ENCODE results near the gene INPP5A.
"Not testable (repeated sequence)": the region's sequence is repeated elsewhere in the genome, so short reads cannot be mapped to it uniquely, and the experiment has no call there.

The INPP5A gene

GRCh38 chr10:132548869-132549268 is 11.3 kb downstream of the INPP5A start:
- no peak for DNase-seq (ENCODE audit: low read depth)

DNA sequence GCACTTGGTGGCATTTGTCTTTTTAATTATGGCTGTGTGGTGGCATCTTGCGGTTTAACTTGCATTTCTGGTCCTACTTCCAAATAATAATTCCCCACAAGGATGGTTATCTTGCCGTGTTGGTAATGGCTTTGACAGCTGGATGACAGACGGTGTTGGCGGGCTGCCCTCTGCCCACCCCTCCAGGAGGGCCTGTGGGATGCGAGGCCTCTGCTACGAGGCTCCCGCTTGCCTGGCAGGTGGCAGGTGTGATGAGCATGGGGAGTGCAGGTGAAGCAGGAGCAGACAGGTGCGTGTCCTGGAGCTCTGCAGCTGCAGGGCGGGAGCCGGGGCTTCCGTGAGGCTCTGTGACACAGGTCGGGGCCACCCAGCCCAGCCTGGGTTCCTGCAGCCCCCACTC is 11.8 kb downstream of the INPP5A start:
- no peak for DNase-seq (ENCODE audit: low read depth)

GRCh38 chr10:132550366-132551092 is 12.9 kb downstream of the INPP5A start:
- DNase-seq (ENCODE audit: low read depth) = no peak

DNA sequence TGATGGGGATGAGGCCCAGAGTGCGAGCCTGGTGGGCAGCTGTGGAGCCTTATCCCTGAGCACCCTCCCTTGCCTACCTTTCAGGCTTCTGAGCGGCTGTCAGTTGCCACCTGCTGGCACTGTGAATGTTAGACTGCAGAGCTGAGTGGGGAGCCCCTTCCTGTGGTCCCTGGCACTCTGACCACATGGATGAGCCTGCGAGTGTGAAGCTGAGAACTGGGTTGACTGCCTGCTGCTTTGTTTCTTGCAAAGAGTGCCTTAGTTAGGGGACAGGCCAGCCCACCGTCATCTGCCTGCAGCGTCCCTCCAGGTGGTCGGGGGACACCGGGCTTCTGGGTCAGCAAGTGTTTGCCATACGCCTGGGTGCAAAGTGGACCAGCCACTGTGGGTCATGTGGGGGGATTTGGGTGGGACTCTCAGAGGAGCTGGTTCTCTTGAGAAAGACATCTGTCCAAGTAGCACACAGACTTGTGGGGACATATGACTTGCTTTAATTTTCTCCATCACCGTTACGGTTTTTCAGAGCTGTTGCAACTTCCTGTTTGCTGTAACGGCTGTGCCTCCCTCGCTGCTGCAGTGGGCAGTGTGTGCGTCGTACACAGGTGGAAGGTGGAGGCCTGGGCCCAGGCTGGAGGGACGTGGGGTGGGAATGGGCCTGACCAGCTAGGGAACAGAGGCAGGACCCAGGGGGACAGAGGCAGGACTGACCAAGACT is 13.7 kb downstream of the INPP5A start:
- no peak for DNase-seq (ENCODE audit: low read depth)

GRCh38 chr10:132551808-132552130 is 14.2 kb downstream of the INPP5A start:
- DNase-seq (ENCODE audit: low read depth) = no peak

DNA sequence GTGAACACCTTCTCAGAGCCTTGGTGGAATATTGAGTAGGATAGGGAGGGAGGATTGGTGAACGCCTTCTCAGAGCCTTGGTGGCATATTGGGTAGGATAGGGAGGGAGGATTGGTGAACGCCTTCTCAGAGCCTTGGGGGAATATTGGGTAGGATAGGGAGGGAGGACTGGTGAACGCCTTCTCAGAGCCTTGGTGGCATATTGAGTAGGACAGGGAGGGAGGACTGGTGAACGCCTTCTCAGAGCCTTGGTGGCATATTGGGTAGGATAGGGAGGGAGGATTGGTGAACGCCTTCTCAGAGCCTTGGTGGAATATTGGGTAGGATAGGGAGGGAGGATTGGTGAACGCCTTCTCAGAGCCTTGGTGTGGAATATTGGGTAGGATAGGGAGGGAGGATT is 15.0 kb downstream of the INPP5A start:
- not testable (repeated sequence) for DNase-seq (ENCODE audit: low read depth)

- DNase-seq (ENCODE audit: low read depth) = not testable (repeated sequence)
These were observed 16.0 kb downstream of the INPP5A start for GRCh38 chr10:132553568-132553967.

- DNase-seq (ENCODE audit: low read depth) = no peak
These were observed 16.7 kb downstream of the INPP5A start for GRCh38 chr10:132554053-132554990.

GRCh38 chr10:132554991-132555647 is 17.5 kb downstream of the INPP5A start:
- peak; percentile 47 for DNase-seq (ENCODE audit: low read depth)

GRCh38 chr10:132555648-132556575 is 18.3 kb downstream of the INPP5A start:
- no peak for DNase-seq (ENCODE audit: low read depth)

- DNase-seq (ENCODE audit: low read depth) = no peak
These were observed 19.4 kb downstream of the INPP5A start for GRCh38 chr10:132556994-132557441.

GRCh38 chr10:132557696-132558515 is 20.3 kb downstream of the INPP5A start:
- DNase-seq (ENCODE audit: low read depth) = no peak

DNA sequence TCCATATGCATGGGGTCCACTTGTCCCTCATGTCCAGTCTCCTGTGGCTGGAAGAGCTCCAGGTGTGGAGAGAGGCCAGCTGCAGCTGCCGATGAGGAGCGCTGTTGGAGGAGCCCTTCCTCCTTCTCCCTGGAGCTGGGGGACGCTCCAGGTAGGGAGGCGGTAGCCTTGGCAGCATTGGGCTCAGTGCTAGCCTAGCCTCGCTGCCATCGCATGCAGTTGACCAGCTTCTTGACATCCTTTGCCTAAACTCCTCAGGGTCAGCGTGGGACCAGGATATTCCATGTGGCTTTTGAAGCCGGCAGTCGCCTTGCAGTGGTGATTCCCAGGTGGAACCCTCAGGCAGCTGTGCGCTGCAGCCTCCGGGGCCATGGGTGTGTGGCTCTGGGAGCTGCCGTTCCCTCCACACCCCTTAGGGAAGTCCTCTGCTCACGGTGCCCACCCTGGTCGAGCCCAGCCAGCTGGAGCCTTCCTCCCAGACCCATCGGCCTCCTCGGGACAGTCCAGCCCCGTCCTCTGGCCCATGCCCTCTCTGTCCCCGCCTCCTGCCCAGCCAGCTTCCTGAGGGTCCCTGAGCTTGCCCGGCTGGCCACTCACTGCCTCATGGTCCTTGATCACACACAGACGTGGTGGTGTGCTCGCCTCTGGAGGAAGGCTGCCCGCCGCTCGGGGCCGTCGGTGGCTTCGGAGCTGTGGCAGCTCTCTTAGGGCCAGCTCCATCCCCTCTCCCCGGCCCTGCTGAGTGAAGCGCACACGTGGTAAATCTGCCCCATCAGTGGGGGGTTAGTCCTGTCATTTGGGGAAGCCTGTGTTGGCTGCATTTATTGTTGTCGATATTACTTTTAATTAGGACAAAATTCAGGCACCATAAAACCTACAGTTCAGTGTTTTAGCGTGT is 21.2 kb downstream of the INPP5A start:
- DNase-seq (ENCODE audit: low read depth) = no peak

DNA sequence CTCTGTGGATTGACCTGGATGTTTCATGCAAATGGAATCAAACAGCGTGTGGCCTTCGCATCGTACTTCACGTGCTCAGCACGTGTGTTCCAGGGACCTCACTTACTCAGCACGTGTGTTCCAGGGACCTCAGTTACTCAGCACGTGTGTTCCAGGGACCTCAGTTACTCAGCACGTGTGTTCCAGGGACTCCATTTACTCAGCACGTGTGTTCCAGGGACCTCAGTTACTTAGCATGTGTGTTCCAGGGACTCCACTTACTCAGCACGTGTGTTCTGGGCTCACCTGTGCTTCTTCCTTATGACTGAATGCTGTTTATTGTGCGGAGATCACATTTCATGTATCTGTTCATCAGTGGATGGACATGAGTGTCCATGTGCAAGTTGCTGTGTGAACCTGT is 22.0 kb downstream of the INPP5A start:
- DNase-seq (ENCODE audit: low read depth) = no peak

- no peak for DNase-seq (ENCODE audit: low read depth)
These were observed 22.7 kb downstream of the INPP5A start for GRCh38 chr10:132560241-132560731.

GRCh38 chr10:132562177-132562915 is 24.8 kb downstream of the INPP5A start:
- no peak for DNase-seq (ENCODE audit: low read depth)

DNA sequence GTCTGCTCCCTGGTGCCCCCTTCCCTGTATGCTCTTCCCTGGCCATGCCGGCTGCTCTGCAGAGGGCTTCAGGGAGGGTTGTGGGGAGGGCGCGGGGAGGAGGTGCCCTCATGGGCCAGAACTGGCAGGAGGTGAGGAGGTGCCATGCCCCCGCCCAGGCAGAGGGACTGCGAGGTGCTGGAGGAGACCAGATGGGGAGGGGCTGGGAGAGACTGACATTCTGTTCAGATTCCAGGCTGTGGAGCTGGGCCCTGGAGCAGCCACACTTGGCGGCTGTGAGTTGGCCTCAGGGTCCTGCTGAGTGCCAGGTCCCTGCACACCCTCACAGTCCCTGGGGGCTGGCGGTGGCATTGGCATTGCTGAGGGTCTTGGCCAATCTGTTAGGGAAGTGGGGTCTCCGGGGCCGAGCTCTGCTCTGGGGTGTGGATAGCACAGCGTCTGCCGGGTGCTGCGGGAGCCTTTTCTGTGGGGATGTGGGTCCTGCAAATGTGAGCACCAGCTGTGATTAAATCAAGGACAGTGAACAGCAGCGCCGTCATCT is 25.4 kb downstream of the INPP5A start:
- DNase-seq (ENCODE audit: low read depth) = no peak
